Ishikawa (cell line): ENCODE data around the gene DGKD.

ENCODE experiments used
- CEBPB ChIP-seq: IDR thresholded peaks from 2 replicates; pipeline ENCODE4 v1.6.1; 2012
- NFIC ChIP-seq: IDR thresholded peaks from 2 replicates; pipeline ENCODE4 v1.6.1; 2012
- RAD21 ChIP-seq: IDR thresholded peaks from 2 replicates; pipeline ENCODE4 v1.6.1; 2012; ENCODE audit warnings: low read depth
- TAF1 ChIP-seq: IDR thresholded peaks from 2 replicates; pipeline ENCODE4 v1.6.1; 2012; ENCODE audit warnings: low read depth, mild to moderate bottlenecking
- TEAD4 ChIP-seq: IDR thresholded peaks from 2 replicates; pipeline ENCODE4 v1.6.1; 2012

GRCh38 chr2:233375490-233376314 is 21.4 kb downstream of the DGKD start:
- no peak for TF ChIP-seq RAD21
- no peak for TF ChIP-seq NFIC
- no peak for TF ChIP-seq TAF1
- no peak for TF ChIP-seq TEAD4
- no peak for TF ChIP-seq CEBPB
